HepG2 (cell line): ENCODE results near the gene RABIF. TPM values are rescaled to one million over a fixed set of nuclear protein-coding genes. Genes with fewer than 3 reads are reported as not detected.
A peak's percentile ranks its signal among the peaks of the same experiment; 100 is the strongest.

Experiments
- ADNP ChIP-seq: sonication (generic); formaldehyde crosslinking; IDR thresholded peaks from 2 replicates; pipeline ENCODE4 v1.4.0; 2020; ENCODE audit warnings: missing genetic modification reagents
- ATF1 ChIP-seq: IDR thresholded peaks from 2 replicates; pipeline ENCODE4 v1.6.1; 2016; ENCODE audit warnings: mild to moderate bottlenecking, control low read depth
- CAMTA2 ChIP-seq: sonication (generic); formaldehyde crosslinking; IDR thresholded peaks from 2 replicates; pipeline ENCODE4 v1.4.0; 2020; ENCODE audit warnings: mild to moderate bottlenecking, missing genetic modification reagents, borderline replicate concordance
- CREM ChIP-seq, 2 experiments: sonication (generic) in 1 of 2; formaldehyde crosslinking in 1 of 2; IDR thresholded peaks; 2 replicates each; pipeline versions ENCODE4 v1.4.0 to v1.6.1; 2016 to 2020; ENCODE audit warnings: antibody characterized with exemption in 1 of 2, mild to moderate bottlenecking in 1 of 2, missing genetic modification reagents in 1 of 2
- E2F5 ChIP-seq: sonication (generic); formaldehyde crosslinking; conservative IDR thresholded peaks from 2 replicates; pipeline ENCODE4 v1.4.0; 2020; ENCODE audit warnings: missing genetic modification reagents
- ELF3 ChIP-seq: IDR thresholded peaks from 2 replicates; pipeline ENCODE4 v1.6.1; 2016; ENCODE audit warnings: missing genetic modification reagents, missing compliant biosample characterization
- HINFP ChIP-seq: sonication (generic); formaldehyde crosslinking; IDR thresholded peaks from 2 replicates; pipeline ENCODE4 v1.4.0; 2020; ENCODE audit warnings: low read depth, mild to moderate bottlenecking, missing genetic modification reagents
- HOXA5 ChIP-seq: sonication (generic); formaldehyde crosslinking; IDR thresholded peaks from 2 replicates; pipeline ENCODE4 v1.4.0; 2020; ENCODE audit warnings: missing genetic modification reagents
- PBX3 ChIP-seq: sonication (generic); formaldehyde crosslinking; IDR thresholded peaks from 2 replicates; pipeline ENCODE4 v1.8.1; 2023; ENCODE audit warnings: missing genetic modification reagents, inconsistent platforms, borderline replicate concordance
- POLR2AphosphoS2 ChIP-seq: IDR thresholded peaks from 2 replicates; pipeline ENCODE4 v1.6.1; 2011; ENCODE audit warnings: low read depth, low read length, improper control_type of control experiment
- PRDM4 ChIP-seq: sonication (generic); formaldehyde crosslinking; IDR thresholded peaks from 2 replicates; pipeline ENCODE4 v1.9.0; 2021; ENCODE audit warnings: missing genetic modification reagents, borderline replicate concordance
- SP2 ChIP-seq: sonication (generic); formaldehyde crosslinking; IDR thresholded peaks from 2 replicates; pipeline ENCODE4 v1.5.1; 2020; ENCODE audit warnings: mild to moderate bottlenecking, missing genetic modification reagents
- TARDBP ChIP-seq: sonication (generic); formaldehyde crosslinking; IDR thresholded peaks from 2 replicates; pipeline ENCODE4 v1.8.0; 2022; ENCODE audit warnings: mild to moderate bottlenecking, missing genetic modification reagents
- TBX2 ChIP-seq: sonication (generic); formaldehyde crosslinking; IDR thresholded peaks from 2 replicates; pipeline ENCODE4 v1.5.0; 2020; ENCODE audit warnings: missing genetic modification reagents, mild to moderate bottlenecking, borderline replicate concordance
- ZBTB43 ChIP-seq: sonication (generic); formaldehyde crosslinking; conservative IDR thresholded peaks from 2 replicates; pipeline ENCODE4 v1.4.0; 2020; ENCODE audit warnings: missing genetic modification reagents
- ZNF619 ChIP-seq: sonication (generic); formaldehyde crosslinking; IDR thresholded peaks from 2 replicates; pipeline ENCODE4 v1.4.0; 2020; ENCODE audit warnings: mild to moderate bottlenecking, missing genetic modification reagents
- ZNF652 ChIP-seq: IDR thresholded peaks from 2 replicates; pipeline ENCODE4 v1.6.1; 2016; ENCODE audit warnings: low read depth, borderline replicate concordance
- ZXDC ChIP-seq: sonication (generic); formaldehyde crosslinking; IDR thresholded peaks from 2 replicates; pipeline ENCODE4 v1.5.0; 2020; ENCODE audit warnings: mild to moderate bottlenecking, missing genetic modification reagents
- polyA plus RNA-seq, 8 experiments: library from polyadenylated mRNA; depleted of rRNA in 3 of 8; stranded (reverse) in 7 of 8; unstranded in 1 of 8; fragments of >200 nt; fragmentation: Illumina TruSeq in 4 of 8; extraction: Trizol in 4 of 8; gene quantifications; 2 replicates each; pipeline versions ENCODE4 v1.2.1 to v1.2.3, GENCODE V29; 2011 to 2016; ENCODE audit warnings: low read depth in 4 of 8, missing spikeins in 1 of 8, mixed read lengths in 1 of 8; ENCODE audit not compliant: insufficient read depth in 1 of 8
- total RNA-seq, 5 experiments: library from RNA; depleted of rRNA; stranded (reverse); fragments of >200 nt; fragmentation: Illumina TruSeq; extraction: Trizol; gene quantifications; 2 replicates each; pipeline ENCODE4 v1.2.3, GENCODE V29; 2016; ENCODE audit warnings: low read depth in 1 of 5

Gene RABIF
- total and polyA plus RNA-seq, 2 of the 13 experiments (the other 11 are each of a cell fraction or from before 2014, with no cell fraction given), result 7.6 to 8.3 TPM

DNA sequence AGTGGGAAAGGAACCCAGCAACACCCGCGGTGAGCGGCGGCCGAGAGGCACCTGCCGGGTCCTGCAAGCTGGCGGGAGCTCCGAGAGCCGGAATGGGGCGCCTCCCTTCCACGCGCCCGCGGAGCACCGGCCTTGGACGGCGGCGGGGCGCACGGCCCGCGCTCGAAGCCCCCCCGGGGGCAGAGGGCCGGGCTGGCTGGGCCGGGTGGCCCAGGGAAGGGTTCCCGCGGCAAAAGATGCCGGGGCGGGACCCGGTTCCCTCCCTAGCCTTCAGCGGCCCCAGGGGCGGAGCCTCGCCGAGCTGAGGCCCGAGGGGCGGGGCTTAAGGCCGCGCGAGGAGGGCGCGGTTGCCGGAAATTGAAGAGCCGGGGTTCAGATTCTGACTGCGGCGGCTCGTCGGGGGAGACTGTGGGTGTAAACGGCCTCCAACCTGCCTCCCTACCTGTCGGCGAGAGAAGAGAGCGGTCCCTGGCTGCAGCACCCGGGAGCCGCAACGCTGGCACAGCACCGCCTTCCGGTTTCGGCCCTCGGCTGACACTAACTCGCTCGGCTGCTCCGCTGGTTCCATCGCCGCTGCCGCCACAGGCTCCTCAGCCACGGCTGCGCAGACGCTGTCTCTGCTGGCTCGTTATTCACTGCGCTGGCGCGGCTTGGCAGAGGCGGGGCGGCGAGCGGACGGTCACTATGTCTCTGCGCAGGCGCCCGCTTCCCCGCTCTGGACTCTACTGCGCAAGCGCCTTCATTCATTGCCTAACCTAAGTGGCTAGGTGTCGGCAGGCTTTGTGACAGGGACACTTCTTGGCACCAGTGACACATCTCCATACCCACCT is at the start of gene RABIF (continued):
- 0 out of 2 replicates have a peak, but pooled peaks have one; percentile 31 for TF ChIP-seq ZXDC
- TF ChIP-seq HINFP (CRISPR knock-in tag), result peak; percentile 38; the same call in 1 of the 2 replicates
- peak; percentile 70; the same call in 1 of the 2 replicates for TF ChIP-seq ZBTB43 (CRISPR knock-in tag)
- peak; percentile 92 for TF ChIP-seq HOXA5 (CRISPR knock-in tag)
- TF ChIP-seq PBX3 (CRISPR knock-in tag), result no peak
- no peak for TF ChIP-seq PRDM4 (CRISPR knock-in tag)
- no peak for TF ChIP-seq CAMTA2 (CRISPR knock-in tag)
- TF ChIP-seq POLR2AphosphoS2, result no peak
- no peak for TF ChIP-seq TARDBP (CRISPR knock-in tag)
- no peak for TF ChIP-seq CREM (IDR thresholded peaks at IDR 0.05)
- TF ChIP-seq CREM (CRISPR knock-in tag; IDR thresholded peaks at IDR 0.05), result no peak
- 0 out of 2 replicates have a peak, but pooled peaks have one; percentile 13 for TF ChIP-seq ZNF652
- no peak for TF ChIP-seq SP2 (CRISPR knock-in tag)
- peak; percentile 78 for TF ChIP-seq TBX2 (CRISPR knock-in tag)
- peak; percentile 55 for TF ChIP-seq ELF3 (CRISPR knock-in tag)
- TF ChIP-seq E2F5 (CRISPR knock-in tag), result no peak; the same call in 1 of the 2 replicates
- no peak for TF ChIP-seq ADNP (CRISPR knock-in tag)
- no peak for TF ChIP-seq ATF1 (CRISPR knock-in tag)
- TF ChIP-seq ZNF619 (CRISPR knock-in tag), result 0 out of 2 replicates have a peak, but pooled peaks have one; percentile 52
